Retinal pigment epithelial cell (primary cell): Measurements from ENCODE around the gene MYH9.

Experiments
- DNase-seq: peaks from one replicate; pipeline ENCODE4 v3.0.0-alpha.2; 2010; ENCODE audit warnings: low read depth
- H3K4me3 ChIP-seq: 2 replicates; pipeline ENCODE4 v1.5.1; 2011; ENCODE audit warnings: mild to moderate bottlenecking, low read length, control low read depth, moderate library complexity
- TF ChIP-seq, protein P1 (sequence below): conservative IDR thresholded peaks from 2 replicates; pipeline ENCODE4 v1.5.1; 2011; ENCODE audit warnings: low read depth, low read length, control low read depth, inconsistent platforms

Gene MYH9

DNA sequence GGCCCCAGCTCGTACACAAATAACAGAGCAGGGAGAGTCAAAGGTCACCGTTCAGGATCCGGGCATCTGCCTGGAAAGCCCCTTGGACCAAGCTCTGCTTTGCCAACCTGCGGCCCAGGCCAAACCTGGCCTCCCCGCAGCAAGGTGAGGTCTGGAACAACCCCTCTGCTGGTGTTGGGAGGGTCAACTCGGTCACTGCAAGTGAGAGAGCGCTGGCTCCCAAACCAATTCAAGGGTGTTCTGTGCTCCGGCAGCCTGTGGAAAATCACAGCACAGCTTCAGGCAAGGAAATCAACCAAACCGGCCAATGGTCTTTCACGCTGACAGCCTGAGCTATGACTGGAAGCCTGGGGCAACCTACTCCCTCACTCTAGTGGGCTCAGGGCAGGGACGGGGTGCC, 63.4 kb downstream of the MYH9 start:
- no peak overlapping the region for H3K4me3 ChIP-seq
- TF ChIP-seq, protein P1, sequence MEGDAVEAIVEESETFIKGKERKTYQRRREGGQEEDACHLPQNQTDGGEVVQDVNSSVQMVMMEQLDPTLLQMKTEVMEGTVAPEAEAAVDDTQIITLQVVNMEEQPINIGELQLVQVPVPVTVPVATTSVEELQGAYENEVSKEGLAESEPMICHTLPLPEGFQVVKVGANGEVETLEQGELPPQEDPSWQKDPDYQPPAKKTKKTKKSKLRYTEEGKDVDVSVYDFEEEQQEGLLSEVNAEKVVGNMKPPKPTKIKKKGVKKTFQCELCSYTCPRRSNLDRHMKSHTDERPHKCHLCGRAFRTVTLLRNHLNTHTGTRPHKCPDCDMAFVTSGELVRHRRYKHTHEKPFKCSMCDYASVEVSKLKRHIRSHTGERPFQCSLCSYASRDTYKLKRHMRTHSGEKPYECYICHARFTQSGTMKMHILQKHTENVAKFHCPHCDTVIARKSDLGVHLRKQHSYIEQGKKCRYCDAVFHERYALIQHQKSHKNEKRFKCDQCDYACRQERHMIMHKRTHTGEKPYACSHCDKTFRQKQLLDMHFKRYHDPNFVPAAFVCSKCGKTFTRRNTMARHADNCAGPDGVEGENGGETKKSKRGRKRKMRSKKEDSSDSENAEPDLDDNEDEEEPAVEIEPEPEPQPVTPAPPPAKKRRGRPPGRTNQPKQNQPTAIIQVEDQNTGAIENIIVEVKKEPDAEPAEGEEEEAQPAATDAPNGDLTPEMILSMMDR: no peak
- no peak for DNase-seq

DNA sequence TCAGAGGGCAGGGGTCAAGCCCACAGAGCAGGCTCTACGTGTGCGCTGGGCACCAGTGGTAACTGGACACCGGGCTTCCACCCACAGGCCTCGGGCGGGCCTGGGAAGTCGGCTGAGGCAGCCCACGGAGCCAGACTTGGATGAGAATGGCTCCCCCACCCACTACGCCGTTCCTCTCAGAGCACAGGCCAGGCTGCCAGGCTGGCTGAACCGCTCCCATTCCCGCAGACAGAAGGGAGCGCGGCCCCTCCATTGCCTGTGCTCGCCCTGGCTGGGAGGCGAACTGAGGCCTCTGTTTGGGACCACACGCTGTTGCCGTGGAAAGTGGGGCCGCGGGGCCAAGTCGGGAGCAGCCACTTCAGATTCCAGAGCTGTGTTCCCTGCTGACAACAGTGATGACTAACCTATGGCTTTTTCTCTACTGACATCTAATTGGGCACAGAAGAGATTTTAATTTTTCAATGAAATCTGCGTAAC, 63.9 kb downstream of the MYH9 start:
- DNase-seq: no peak
- TF ChIP-seq, protein P1: no peak
- no peak overlapping the region for H3K4me3 ChIP-seq

DNA sequence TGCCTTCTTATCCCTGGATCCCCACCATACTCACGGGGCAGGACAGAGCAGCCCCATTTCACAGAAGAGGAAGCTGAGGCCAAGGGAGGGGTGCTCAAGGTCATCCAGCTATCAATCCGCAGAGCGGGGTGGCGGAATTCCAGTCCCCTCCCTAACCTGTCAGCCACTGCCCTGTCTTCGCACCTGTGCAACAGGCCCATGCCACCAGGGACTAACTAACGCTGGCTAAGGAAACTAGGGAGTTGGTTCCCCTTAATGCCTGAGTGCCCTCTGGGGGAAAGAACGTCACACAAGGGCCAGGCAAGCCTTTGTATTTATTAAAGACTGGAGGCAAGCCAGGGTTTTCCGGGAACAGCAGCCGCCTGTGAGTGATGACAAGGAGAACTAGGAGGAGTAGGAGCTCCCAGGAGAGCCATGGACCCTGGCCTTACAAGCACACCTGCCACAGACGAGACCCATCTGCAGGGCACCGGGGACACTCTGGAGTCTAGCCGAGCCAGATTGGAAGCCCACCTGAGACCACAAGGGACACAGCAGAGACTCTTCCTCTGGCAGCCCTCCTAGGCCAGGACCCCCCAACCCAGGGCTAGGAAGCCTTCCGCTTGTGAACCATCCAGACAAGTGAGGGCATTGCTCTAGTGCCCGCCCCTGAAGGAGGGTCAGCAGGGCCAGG, 64.4 kb downstream of the MYH9 start:
- no peak overlapping the region for H3K4me3 ChIP-seq
- TF ChIP-seq, protein P1: no peak
- no peak for DNase-seq

DNA sequence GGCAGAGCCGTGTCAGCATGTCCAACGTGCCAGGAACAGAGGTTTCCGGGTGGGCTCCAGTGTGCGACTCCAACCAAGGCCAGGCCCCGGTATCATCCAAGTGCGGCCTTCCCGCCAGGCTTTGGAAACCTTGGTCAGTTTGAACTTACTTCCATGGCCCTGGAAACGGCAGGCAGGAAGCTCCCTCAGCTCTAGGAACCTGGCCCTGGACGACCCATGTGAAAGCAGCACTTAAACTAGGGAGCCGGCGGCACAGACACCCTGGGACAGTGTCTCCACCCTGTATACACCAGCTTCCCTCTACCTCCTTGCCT, 65.2 kb downstream of the MYH9 start:
- no peak overlapping the region for H3K4me3 ChIP-seq
- no peak for DNase-seq
- TF ChIP-seq, protein P1: no peak

DNA sequence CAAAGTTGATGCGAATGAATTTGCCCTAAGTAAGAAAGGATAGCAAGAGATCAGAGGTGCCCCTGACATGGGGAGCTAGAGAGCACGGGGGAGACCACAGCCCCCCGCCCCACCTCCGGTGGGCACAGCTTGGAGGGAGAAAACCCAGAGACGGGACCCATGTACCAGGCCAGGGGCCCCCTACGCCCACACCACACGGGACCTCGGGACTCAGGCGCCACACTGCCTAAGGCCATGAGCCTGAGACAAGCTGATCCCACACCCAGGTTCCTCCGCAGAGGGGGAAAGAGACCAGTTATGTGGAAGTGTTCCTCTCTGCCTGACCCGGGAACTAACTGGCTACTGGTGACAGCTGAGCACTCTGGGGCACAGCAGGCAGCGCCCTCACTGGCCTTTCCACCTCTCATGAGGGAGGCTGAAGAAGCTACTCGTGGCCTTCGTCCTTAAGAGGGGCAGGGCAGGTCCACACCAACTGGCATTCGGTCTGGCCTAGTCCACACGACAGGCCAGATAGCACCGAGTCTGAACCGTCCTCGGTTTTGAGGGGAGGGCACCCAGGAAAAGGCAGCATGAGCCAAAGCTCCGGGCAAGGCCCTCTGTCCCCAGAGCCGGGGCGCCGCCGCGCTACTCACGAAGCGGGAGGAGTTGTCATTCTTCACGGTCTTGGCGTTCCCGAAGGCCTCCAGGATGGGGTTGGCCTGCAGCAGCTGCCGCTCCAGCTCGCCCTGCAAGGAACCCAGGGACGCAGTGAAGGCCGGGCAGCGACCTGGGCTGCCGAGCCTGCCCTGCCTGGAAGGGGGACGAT, 65.8 kb downstream of the MYH9 start:
- no peak for DNase-seq
- TF ChIP-seq, protein P1: no peak
- no peak overlapping the region for H3K4me3 ChIP-seq

DNA sequence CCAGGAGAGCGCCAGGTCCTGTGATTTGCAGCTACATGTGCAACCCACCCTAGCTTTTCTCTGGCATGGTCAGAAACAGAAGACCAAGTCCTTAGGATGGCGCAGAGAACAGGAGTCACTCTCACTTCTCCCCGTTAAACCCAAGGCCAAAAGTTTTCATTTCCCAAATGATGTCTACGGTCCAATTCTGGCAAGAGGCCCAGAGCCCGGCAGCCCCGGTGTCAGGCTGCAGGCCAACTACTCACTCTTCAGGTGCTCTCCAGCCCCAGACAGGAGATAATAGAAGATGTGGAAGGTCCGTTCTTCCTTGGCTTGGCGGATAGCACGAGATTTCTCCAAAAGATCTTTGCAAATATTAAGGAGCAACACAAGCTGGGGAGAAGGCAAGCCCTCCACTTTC, 67.2 kb downstream of the MYH9 start:
- no peak for DNase-seq
- TF ChIP-seq, protein P1: no peak
- H3K4me3 ChIP-seq: no peak overlapping the region
